Uterine smooth muscle cell (primary cell): ENCODE results near the gene IGFBP5. TPM values are rescaled to one million over a fixed set of nuclear protein-coding genes. Genes with fewer than 3 reads are reported as not detected.

Experiments used
- total RNA-seq: library from RNA; depleted of rRNA; stranded (reverse); fragments of >200 nt; gene quantifications from 2 replicates; pipeline ENCODE4 v1.2.3, GENCODE V29; 2014

IGFBP5 gene, protein sequence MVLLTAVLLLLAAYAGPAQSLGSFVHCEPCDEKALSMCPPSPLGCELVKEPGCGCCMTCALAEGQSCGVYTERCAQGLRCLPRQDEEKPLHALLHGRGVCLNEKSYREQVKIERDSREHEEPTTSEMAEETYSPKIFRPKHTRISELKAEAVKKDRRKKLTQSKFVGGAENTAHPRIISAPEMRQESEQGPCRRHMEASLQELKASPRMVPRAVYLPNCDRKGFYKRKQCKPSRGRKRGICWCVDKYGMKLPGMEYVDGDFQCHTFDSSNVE
- 201 and 731 TPM in 2 replicates for total RNA-seq

DNA sequence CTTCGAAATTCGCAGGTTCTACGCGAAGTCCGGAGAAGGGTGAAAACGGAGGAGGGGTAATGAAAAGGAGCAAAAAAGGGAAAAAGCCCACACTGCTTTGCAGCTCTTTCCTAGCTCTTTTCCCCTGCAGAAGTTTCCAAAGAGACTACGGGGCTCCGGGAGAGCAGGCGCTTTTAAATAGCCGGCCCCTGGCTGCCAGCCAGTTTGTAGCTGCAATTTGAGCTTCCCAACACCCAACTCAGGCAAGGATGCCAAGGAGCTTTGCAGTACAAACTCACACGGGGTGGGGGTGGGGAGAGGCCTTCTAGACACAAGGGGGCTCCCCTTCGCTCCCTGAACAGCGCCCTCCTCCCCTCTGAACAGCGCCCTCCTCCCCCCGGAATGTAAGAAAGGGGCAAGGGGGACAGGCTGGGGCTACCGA, at the start of gene IGFBP5:
IGFBP5 (minus strand) TSS at position 149 of the 421 bp plus-strand sequence. CDS start 774 bp downstream, outside the sequence.

DNA sequence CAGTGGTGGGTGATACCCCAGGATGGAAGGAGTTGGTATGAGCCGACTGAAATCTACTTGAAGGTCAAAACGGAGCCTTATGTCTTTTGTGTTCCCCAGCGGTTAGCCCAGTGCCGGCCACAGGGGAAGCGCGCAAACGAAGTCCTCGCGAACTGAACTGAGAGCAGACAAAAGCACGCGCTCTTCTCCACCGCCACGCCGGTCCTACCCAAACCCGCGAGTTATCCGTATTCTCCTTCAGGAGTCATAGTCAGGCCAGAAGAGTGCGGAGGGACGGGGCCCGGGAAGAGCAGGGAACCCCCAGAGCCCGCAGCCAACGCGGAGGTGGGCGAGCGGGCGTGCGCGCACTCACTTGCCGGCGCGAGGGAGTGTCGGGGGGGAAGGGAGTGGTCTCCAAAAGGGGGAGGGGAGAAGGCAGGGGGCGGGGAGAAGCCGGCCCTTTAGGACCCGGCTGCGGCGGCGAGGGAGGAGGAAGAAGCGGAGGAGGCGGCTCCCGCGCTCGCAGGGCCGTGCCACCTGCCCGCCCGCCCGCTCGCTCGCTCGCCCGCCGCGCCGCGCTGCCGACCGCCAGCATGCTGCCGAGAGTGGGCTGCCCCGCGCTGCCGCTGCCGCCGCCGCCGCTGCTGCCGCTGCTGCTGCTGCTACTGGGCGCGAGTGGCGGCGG, 62.3 kb downstream of the IGFBP5 start, which contains the start of gene IGFBP2:
IGFBP2 (plus strand) TSS at position 469 of the 664 bp plus-strand sequence; CDS start at position 573, 104 bp downstream.

Other genes with a start within 250 kb of the IGFBP5 start
- 624 and 1,924 TPM in 2 replicates for gene RPL37A, start 196.7 kb downstream of the IGFBP5 start, total RNA-seq
- 119 and 136 TPM in 2 replicates for gene IGFBP2, start 62.1 kb downstream of the IGFBP5 start, total RNA-seq
- gene TNP1, start 164.5 kb upstream of the IGFBP5 start, total RNA-seq: not detected in 2 replicates